GM19099 (cell line): ENCODE measurements around the gene FGF4.

Source experiments
- POLR2A ChIP-seq: IDR thresholded peaks from 3 replicates; pipeline ENCODE4 v1.6.1; 2011; ENCODE audit warnings: low read depth; ENCODE audit not compliant: insufficient read length; ENCODE audit errors: extremely low read depth

FGF4 gene

DNA sequence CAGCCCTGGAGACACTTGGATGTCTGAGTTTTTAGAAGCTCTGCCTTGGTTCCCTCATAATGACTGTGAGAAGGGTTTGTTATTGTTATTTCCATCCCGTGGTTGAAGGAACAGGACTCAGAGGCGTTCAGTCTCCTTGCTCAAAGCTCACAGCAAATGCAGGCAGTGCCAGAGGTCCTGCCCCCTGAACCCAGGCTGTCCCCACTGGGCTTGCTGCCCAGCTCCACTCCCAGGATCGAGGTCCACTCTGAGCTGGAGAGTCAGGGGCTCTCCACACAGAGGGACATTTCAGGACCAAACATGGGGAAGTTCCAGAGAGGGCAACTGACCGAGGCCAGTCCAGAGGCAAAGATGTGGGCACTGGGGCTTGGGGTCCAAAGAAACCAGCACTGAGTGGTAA is 14.8 kb downstream of the FGF4 start:
- TF ChIP-seq POLR2A: no peak

DNA sequence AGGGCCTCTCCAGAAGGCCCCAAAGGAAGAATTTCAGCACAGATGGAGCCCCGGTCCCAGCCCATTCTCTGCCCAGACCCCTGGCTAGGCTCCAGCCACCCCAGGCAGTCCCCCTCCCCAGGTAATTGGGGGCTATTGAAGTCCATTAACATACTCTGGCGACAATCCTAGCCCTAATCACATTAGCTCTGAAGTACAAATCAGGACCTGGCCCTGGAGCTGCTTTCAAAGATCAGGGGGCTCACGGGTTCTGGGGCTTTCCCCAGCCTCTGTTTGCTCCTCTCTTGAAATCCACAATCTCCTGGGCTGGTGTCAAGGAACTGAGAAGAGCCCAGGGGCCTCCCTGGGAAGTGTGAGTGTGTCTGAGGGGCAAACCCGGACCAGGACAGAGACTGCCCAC is 22.3 kb downstream of the FGF4 start:
- TF ChIP-seq POLR2A: no peak

DNA sequence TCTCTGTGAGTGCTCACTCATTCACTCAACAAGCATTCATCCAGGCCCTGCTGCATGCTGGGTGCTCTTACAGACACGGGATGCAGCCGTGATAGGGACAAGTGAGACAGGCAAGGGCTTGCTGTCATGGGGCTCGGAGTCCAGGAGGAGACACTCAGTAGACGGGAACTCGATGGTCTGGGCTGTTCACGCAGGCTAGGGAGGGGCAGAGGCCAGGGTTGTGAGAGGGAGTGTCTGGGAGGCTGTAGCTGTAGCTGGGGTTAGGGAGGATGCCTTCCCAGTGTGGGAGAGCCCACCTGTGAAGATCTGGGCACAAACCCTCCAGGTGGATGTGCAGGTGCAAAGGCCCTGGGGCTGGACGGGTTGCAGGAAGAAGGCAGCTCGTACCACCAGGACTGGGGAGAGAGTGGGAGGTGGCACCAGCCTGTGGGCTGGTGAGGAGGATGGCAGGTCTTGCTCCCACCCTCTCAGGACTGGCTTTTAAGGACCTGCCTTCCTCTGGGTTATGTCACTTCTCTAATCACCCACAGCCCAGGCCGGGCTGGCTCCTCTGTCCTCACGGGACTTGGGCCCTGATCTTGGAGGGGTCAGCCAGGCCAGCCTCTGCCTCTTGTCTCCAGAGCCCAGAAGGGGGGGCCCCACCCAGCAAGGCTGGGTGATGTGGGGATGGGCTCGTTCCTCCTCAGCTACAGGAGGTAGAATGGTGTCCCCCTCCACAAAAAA is 24.1 kb downstream of the FGF4 start:
- TF ChIP-seq POLR2A: no peak

DNA sequence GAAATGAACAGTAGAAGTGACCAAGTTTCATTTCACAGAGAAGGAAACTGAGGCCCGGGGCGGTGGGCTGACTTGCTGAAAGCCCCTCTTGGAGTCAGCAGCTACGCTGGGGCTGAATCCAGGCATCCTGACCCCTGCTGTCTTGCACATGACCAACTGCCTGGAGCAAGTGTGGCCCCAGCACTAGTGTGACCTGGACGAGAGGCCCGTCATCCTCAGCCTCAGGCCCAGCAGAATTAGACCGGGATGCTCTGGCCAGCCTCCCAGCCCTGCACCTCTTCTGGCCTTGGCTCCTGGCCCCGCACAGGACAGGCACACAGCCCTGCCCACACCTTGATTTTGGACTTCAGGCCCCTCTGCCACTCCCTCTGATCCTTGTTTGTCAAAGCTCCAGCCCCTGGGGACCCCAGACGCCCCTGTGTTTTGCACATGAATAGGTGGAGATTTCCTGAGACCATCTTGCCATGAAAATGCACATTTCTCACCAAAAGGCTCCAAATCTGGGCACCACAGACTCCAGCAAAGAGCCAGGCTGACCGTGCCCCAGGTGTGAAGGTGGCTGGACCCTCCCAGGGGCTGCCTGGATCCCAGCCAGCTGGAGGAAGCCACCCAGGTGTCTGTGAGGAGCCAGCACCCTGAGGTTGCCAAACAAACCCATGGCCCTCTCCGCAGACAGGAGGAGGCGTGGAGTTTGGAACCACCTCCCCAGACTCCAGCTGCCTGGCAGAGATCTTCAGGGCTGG is 24.9 kb downstream of the FGF4 start:
- TF ChIP-seq POLR2A: no peak

DNA sequence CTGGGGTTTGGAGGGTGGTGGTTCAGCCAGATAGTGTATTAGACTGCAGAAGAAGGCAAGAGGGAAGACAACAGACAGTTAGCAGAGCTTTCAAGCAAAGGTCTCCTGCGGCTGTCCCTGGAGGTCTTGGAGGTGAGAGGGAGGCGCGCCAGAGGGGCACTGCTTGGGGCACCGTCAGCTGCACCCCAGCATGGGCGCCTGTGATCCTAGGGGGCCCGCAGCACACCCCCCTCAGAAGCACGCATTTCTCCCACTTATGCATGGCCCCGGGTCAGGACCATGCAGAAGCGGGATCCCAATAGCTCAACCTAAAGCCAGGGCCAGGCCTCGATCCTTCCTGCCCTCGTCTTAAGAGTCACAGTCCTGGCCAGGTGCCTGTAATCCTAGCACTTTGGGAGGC is 26.5 kb downstream of the FGF4 start:
- no peak for TF ChIP-seq POLR2A

DNA sequence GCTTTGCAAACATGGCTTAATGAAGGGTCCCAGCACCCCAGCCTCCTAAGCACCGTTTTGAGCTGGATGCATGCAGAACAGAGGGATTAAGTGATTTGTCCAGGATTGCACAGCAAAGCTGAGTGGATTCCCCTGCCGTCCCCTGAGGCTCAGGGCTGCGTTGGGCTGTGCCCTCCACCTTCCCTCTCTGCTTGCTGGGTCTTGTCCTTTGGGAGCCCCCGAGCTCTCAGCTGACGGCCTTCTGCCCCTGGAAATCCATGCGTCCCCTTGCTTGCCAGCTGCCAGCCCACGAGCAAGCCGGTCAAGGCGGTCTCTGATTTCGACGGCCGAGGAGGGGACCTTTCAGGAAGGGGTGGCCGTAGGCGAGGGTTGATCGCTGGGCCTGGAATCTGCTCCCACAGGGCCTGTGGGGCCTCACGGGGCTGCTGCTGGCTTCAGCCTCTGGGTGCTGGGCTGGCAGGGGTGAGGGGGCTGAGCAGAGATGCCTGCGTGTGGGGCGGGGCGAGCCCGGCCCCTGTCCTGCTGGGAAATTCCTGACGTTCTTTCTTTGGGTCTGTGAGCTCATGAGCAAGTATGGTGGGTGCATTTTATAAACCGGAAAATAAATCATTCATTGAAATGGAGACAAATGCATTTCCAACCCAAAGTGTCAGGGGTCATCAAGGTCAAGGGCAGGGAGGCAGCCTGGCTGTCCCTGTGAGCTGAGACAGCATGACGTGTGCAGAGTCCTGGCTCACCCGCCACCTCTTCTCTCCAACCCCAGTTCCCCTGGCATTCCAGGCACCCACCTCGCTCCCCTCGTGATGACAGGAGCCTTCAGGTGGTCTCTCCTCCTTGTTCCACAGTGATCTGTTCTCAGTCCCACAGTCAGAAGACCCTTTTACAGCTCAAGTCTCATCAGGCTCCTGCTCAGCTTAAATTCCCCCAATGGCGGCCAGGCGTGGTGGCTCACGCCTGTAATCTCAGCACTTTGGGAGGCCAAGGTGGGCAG is 28.1 kb downstream of the FGF4 start:
- no peak for TF ChIP-seq POLR2A

DNA sequence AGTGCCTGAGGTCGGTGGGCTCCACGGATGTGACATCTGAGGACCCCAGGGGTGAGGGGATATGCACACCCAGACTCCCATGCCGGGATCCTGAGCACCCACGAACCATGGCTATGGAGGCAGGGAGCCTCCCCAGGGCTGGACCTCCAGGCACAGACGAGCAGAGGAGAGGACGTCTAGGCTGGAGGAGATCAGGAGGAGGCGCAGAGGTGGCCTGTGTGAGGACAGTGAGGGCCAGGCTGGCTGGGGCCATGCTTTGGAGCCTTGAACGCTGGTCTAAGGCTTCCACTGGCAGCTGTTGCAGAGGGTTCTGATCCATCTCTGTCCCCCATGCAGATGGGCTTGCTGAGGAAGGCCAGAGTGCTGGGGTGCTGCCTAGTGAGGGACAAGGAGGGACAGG is 29.0 kb downstream of the FGF4 start:
- no peak for TF ChIP-seq POLR2A

DNA sequence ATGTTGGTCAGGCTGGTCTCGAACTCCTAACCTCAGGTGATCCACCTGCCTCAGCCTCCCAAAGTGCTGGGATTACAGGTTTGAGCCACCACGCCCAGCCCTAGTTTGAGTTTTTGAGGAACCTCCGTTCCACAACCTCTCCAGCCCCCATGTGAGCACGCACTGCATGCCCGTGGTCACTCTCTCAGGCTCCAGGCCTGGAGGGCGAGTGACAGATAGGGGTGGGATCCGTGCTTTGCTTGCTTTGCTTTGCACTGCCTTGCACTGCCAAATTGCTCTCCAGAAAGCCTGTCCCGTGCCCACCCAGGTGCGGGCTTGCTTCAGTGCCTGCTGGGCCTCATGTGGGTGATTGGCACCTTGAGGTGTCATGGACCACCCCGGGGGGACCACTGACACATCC is 29.9 kb downstream of the FGF4 start:
- no peak for TF ChIP-seq POLR2A

DNA sequence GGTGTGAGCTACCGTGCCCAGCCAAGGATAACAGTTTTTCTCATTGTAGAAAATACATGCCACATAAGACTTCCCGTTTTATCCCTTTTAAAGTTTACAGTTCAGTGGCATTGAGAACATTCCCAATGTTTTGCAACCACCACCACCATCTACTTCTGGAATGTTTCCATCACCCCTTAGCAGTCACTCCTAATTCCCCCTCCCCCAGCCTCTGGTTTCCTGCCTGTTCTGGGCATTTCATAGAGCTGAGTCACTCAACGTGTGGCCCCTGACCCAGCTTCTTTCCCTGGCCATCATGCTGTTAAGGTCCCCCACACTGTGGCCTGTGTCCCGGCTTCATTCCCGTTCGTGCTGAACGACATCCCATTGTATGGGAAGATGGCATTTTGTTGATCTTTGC is 30.7 kb downstream of the FGF4 start:
- TF ChIP-seq POLR2A: no peak

DNA sequence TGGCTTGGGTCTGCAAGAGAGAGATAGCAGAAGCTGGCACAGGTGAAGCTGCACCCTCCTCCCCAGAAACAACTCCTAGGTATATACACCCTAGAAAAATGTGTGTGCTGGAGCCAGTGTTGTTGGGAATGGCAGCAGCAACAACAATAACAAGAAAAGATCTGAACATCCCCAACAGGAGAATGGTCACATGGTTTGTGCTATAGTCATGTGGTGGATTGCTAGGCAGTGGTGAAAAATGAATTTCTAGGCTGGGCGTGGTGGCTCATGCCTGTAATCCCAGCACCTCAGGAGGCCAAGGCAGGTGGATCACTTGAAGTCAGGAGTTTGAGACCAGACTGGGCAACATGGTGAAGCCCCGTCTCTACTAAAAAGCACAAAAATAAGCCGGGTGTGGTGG is 40.3 kb downstream of the FGF4 start:
- no peak for TF ChIP-seq POLR2A

DNA sequence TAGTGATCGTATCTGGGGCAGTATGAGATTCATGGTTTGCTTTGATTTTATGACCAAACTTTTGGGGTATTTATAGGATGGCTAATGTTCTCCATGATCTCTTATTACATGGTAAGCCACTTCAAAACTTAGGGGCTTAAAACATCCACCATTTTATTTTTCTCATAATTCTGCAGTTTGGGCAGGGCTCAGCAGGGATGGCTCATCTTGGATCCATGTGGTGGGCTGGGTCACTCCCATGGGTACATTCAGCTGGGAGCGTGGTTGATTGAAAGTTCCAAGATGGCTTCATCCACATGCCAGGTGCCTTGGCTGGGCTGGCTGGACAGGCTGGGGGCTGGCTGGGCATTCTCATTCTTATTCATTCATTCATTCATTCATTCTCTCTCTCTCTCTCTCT is 40.8 kb downstream of the FGF4 start:
- no peak for TF ChIP-seq POLR2A

DNA sequence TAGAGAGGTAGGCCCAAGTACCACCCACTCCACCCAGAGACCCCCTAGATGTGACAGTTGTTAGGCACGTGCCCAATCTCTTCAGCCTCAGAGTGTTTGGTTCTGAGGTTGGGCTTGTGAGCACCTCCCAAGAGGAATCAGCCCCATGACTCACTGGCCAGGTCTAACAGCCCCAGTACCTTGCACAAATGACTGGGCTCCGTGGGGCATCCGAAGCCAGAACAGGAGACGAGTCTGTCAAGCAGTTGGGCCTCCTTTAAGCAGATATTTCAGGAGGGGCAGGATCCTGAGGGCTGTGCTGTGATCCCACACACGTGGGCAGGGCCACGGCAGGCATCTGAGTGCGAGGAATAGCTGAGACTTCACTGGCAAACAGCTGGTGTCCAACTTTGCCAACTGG is 42.2 kb downstream of the FGF4 start:
- TF ChIP-seq POLR2A: no peak

DNA sequence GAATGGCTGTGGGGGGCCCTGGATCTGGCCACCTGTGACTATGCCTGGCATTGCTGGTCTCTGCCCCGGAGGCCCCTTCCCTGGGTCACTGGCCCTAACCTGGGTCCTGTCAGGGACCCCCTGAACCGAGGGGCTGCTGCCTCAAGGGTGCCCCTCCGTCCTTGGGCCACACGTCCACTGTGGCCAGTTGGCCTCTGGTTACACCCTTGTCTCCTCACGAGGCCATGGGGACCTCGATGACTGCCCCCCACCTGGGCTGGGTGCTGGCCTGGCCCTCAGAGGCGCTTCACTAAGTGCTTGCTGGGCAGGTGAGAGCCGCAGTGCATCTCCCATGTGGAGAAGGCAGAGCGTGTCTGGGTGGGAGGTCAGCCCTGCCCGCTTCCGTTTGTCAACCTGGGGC is 44.0 kb downstream of the FGF4 start:
- no peak for TF ChIP-seq POLR2A

DNA sequence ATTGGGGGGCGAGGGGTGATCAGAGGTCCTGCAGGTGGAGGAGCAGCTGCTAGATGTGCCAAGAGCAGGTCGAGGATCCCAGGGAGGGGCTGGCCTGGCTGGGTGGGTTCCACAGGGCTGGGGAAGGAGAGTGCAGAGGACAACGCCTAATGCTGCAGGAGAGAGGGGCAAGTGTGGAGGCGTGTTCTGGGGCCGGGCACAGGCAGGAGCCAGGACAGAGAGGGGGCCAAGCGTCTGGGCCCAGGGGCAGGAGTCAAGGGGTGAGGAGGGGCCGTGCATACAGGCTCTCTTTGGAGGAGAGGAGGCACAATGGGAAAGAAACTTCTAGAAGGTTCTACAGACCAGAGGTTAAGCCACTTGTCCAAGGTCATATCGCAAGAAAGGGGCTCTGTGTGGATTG is 44.6 kb downstream of the FGF4 start:
- no peak for TF ChIP-seq POLR2A

DNA sequence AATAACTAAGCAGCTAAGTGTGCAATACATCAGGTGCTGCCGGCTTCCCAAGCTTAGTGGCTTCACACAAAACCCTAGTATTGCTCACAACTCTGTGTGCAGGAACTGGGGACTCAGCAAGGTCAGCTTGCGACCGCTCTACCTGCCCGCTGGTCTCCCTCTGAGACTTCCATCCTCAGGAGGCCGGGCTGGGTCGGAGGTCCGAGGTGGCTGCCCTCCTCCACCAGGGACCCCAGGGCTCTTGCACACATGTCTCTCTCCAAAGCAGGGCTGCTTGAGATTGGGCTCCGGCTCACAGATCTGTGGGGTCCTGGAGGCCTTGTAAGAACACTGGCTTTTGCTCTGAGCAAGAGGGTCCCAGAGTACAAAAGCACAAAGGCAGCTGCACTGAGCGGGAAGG is 45.9 kb downstream of the FGF4 start:
- TF ChIP-seq POLR2A: no peak
